B cell (primary cell): ENCODE measurements around the gene RHOBTB1. TPM values are rescaled to one million over a fixed set of nuclear protein-coding genes. Genes with fewer than 3 reads are reported as not detected.

Source experiments
- ATAC-seq: fragments of 200-7000 bp; cut with Tn5 transposase; one replicate; pipeline ENCODE4 v1.10.0; 2021; ENCODE audit warnings: low read depth, mild to moderate bottlenecking, moderate number of reproducible peaks, moderate library complexity
- CTCF ChIA-PET: fragments of 350-600 bp; sonication (Branson Sonifier 250); formaldehyde crosslinking; loops from one replicate; lab custom pipeline; 2021; ENCODE audit warnings: antibody characterized with exemption, inconsistent platforms; lab: Charles Lee
- POLR2A ChIA-PET: fragments of 350-600 bp; sonication (Branson Sonifier 250); formaldehyde crosslinking; loops from one replicate; lab custom pipeline; 2021; ENCODE audit warnings: antibody characterized with exemption; lab: Charles Lee
- DNase-seq: peaks from one replicate; pipeline ENCODE4 v3.0.0; 2013
- H2AFZ ChIP-seq: 2 replicates; pipeline ENCODE4 v1.6.1; 2012; ENCODE audit warnings: mild to moderate bottlenecking, low read depth, low read length; ENCODE audit not compliant: insufficient read depth, poor library complexity, severe bottlenecking
- H3K27ac ChIP-seq, 2 donors: 1 replicate in 1 of 2; 2 replicates in 1 of 2; pipeline ENCODE4 v1.5.1; 2012 to 2013; ENCODE audit warnings: low read length in 2 of 2, mild to moderate bottlenecking in 2 of 2, moderate library complexity in 1 of 2
- H3K27me3 ChIP-seq, 4 experiments: fragments of 200-600 bp in 1 of 4; sonication (generic) in 1 of 4; replicated peaks in 1 of 4; 1 replicate in 2 of 4; 2 replicates in 2 of 4; pipeline versions ENCODE4 v1.6.1 to v1.7.0; 2013 to 2016; ENCODE audit warnings: low read length in 3 of 4, mild to moderate bottlenecking in 2 of 4, mixed read lengths in 1 of 4, moderate library complexity in 1 of 4; ENCODE audit not compliant: insufficient read depth in 4 of 4, control insufficient read depth in 3 of 4; ENCODE audit errors: control extremely low read depth in 1 of 4
- H3K36me3 ChIP-seq, 2 experiments: replicated peaks in 1 of 2; 1 replicate in 1 of 2; 2 replicates in 1 of 2; pipeline versions ENCODE4 v1.6.1 to v1.7.1; 2013; ENCODE audit warnings: low read length in 1 of 2; ENCODE audit not compliant: insufficient read depth in 2 of 2, control insufficient read depth in 1 of 2; ENCODE audit errors: control extremely low read depth in 1 of 2, extremely low read depth in 1 of 2
- H3K4me1 ChIP-seq, 2 donors: fragments of 200-600 bp in 1 of 2; sonication (generic) in 1 of 2; 1 replicate in 1 of 2; 2 replicates in 1 of 2; pipeline versions ENCODE4 v1.5.1 to v1.6.1; 2013 to 2017; ENCODE audit warnings: low read length in 2 of 2; ENCODE audit not compliant: control insufficient read depth in 2 of 2, insufficient read depth in 2 of 2
- H3K4me2 ChIP-seq: replicated peaks from 2 replicates; pipeline ENCODE3; 2012; ENCODE audit warnings: mild to moderate bottlenecking, low read depth, low read length; ENCODE audit not compliant: poor library complexity, severe bottlenecking
- H3K4me3 ChIP-seq, 5 experiments: fragments of 200-600 bp in 1 of 5; sonication (generic) in 1 of 5; 1 replicate in 3 of 5; 2 replicates in 2 of 5; pipeline versions ENCODE4 v1.5.1 to v1.7.0; 2011 to 2016; ENCODE audit warnings: low read length in 4 of 5, mild to moderate bottlenecking in 4 of 5, low read depth in 2 of 5, control low read depth in 1 of 5, moderate library complexity in 1 of 5; ENCODE audit not compliant: insufficient read depth in 1 of 5; ENCODE audit errors: control extremely low read depth in 1 of 5, extremely low read depth in 1 of 5
- H3K79me2 ChIP-seq: fragments of 200-600 bp; sonication (generic); one replicate; pipeline ENCODE4 v1.6.0; 2016; ENCODE audit warnings: low read length; ENCODE audit not compliant: control insufficient read depth, insufficient read depth
- H3K9ac ChIP-seq: fragments of 200-600 bp; sonication (generic); 2 replicates; pipeline ENCODE4 v1.6.1; 2017; ENCODE audit warnings: mild to moderate bottlenecking, low read length, moderate library complexity
- H3K9me3 ChIP-seq, 3 donors: one replicate each; pipeline versions ENCODE4 v1.6.1 to v1.7.1; 2013; ENCODE audit warnings: low read length in 2 of 3; ENCODE audit not compliant: control insufficient read depth in 2 of 3, insufficient read depth in 1 of 3; ENCODE audit errors: control extremely low read depth in 1 of 3
- H4K20me1 ChIP-seq: 2 replicates; pipeline ENCODE4 v1.6.0; 2012; ENCODE audit warnings: mild to moderate bottlenecking, low read length; ENCODE audit not compliant: insufficient read depth, control insufficient read depth, poor library complexity, severe bottlenecking
- H3K27ac Mint-ChIP-seq: one replicate; pipeline ENCODE4 v1.8.0; 2021; ENCODE audit warnings: mixed read lengths
- H3K27me3 Mint-ChIP-seq: one replicate; pipeline ENCODE4 v1.8.0; 2021; ENCODE audit warnings: mixed read lengths
- H3K4me1 Mint-ChIP-seq: one replicate; pipeline ENCODE4 v1.8.0; 2021; ENCODE audit warnings: mixed read lengths
- H3K4me3 Mint-ChIP-seq: one replicate; pipeline ENCODE4 v1.8.0; 2021; ENCODE audit warnings: mixed read lengths
- H3K9me3 Mint-ChIP-seq: one replicate; pipeline ENCODE4 v1.8.0; 2022; ENCODE audit warnings: mixed read lengths; ENCODE audit not compliant: insufficient read depth
- CTCF ChIP-seq: fragments of 200-600 bp; IDR thresholded peaks from one replicate; pipeline ENCODE4 v1.8.0; 2022; ENCODE audit warnings: antibody characterized with exemption, mild to moderate bottlenecking
- EZH2 ChIP-seq: IDR thresholded peaks from 2 replicates; pipeline ENCODE4 v1.6.1; 2012; ENCODE audit warnings: borderline replicate concordance, low read depth, mild to moderate bottlenecking, moderate library complexity, low read length; ENCODE audit not compliant: insufficient read depth, poor library complexity, severe bottlenecking
- WGBS: methylation state at CpG from one replicate; pipeline ENCODE4 v1.1.5; 2013; ENCODE audit warnings: missing lambda C conversion rate; ENCODE audit not compliant: insufficient coverage; 5-methylcytosine and 5-hydroxymethylcytosine counted together
- intact Hi-C: fragments of 100-400 bp; cut with micrococcal nuclease; formaldehyde crosslinking; loops from one replicate; pipeline ENCODE4 v1.10.0; 2022
- polyA plus RNA-seq: library from polyadenylated mRNA; depleted of rRNA; stranded (reverse); fragments of >200 nt; gene quantifications from 2 replicates; pipeline ENCODE4 v1.2.3, GENCODE V29; 2012
- total RNA-seq, 2 donors: library from RNA; stranded (reverse); fragments of 120-200 nt in 1 of 2; gene quantifications; 1 replicate in 1 of 2; 2 replicates in 1 of 2; pipeline versions ENCODE4 v1.2.3 to v1.2.4, GENCODE V29; 2013 to 2022

RHOBTB1 gene
- total and polyA plus RNA-seq, 2 donors (not counting 1 experiment from before 2014, with no cell fraction given), result 0.07 to 0.60 TPM

DNA sequence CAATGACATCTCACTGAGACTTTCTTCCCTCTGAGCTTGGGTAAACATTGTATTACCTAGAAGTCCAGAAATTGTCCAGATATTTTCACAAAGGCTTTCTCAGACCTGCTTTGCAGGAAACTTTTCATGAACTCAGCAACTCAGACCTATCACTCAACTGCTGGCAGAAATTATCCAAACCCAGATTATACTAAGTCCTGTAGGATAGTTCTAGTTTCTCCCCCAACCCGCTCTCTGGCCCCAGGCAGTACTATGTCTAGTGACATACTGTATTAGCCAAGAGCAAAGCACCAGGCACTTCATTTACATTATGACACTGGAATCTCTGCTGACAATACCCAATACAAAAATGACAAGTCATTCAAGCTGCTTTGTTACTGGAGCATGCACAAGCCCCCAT lies 75.0 kb downstream of the RHOBTB1 start:
- Histone ChIP-seq H3K4me2 (no peak overlapping the region), H3K27ac (no peak overlapping the region), H2AFZ (no peak overlapping the region), H3K79me2 (no peaks in the 10 kb centered on the region), H3K36me3 (no peaks in the 10 kb centered on the region), H3K4me3 (no peak overlapping the region), H3K9me3 (no peaks in the 10 kb centered on the region), H3K9ac (no peak overlapping the region), H3K27me3 (no peaks in the 10 kb centered on the region), H3K4me1 (no peaks in the 10 kb centered on the region), H4K20me1 (no peaks in the 10 kb centered on the region)
- DNase-seq (no peak), ATAC-seq (no peak)
- ChIA-PET CTCF (no interaction called here), POLR2A (no interaction called here)
- TF ChIP-seq EZH2 (no peak), CTCF (no peak)
- no peaks in the 10 kb centered on the region for H3K4me1 Mint-ChIP-seq
- H3K9me3 Mint-ChIP-seq, result no peaks in the 10 kb centered on the region
- WGBS, result 88% methylated on average over 1 of the region's 1 CpG
- peaks cover 4% of the 10 kb centered on the region for H3K27me3 Mint-ChIP-seq
- no peak overlapping the region for H3K27ac Mint-ChIP-seq
- intact Hi-C loops, result no loop called here
- no peak overlapping the region for H3K4me3 Mint-ChIP-seq

DNA sequence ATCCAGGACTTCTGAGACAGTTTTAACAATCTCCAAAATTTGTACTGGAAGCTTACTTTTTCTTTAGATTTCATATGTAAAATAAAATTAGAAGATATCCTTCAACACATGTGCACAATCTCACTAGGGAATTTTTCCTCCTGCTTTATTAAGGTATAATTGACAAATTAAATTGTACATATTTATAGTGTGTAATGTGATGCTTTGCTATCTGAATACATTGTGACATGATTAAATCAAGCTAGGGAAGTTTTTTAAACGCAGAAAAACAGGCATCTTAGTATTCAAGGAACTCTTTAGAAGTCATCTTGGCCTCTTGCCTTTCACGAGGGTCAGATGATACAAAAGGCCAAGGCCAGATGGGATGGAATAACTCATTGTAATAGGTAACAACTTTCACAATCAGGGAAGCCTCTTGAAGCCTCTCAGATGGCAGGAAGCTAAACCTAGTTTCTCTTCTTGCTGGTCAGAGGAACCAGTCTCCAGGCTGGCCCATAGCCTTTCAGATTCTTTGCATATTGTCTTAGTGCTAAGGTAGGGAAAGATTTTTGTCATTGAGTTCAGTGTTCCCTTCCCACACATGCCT lies 78.7 kb downstream of the RHOBTB1 start:
- Mint-ChIP-seq H3K9me3 (no peaks in the 10 kb centered on the region), H3K27me3 (peaks cover 7% of the 10 kb centered on the region), H3K4me3 (no peak overlapping the region), H3K27ac (no peak overlapping the region), H3K4me1 (no peaks in the 10 kb centered on the region)
- no peaks in the 10 kb centered on the region for H3K36me3 ChIP-seq
- WGBS, result 73% methylated on average over 2 of the region's 2 CpGs
- H3K9me3 ChIP-seq, result no peaks in the 10 kb centered on the region
- H3K27me3 ChIP-seq, result no peaks in the 10 kb centered on the region
- H2AFZ ChIP-seq, result no peak overlapping the region
- no peak overlapping the region for H3K4me3 ChIP-seq
- ChIA-PET POLR2A (no interaction called here), CTCF (no interaction called here)
- no peak overlapping the region for H3K9ac ChIP-seq
- ATAC-seq (no peak), DNase-seq (no peak)
- intact Hi-C loops, result no loop called here
- H4K20me1 ChIP-seq, result no peaks in the 10 kb centered on the region
- H3K27ac ChIP-seq, result no peak overlapping the region
- no peak for TF ChIP-seq EZH2
- no peak for TF ChIP-seq CTCF
- no peak overlapping the region for H3K4me2 ChIP-seq
- H3K79me2 ChIP-seq, result no peaks in the 10 kb centered on the region
- H3K4me1 ChIP-seq, result no peaks in the 10 kb centered on the region
